Stimulated activated CD4-positive, alpha-beta T cell treated with anti-CD3 and anti-CD28 coated beads, Interleukin-4, amount 100 ng/mL, for 4 hours (primary cell): ENCODE results near the gene XPNPEP3.

Experiments used
- DNase-seq, 2 experiments: peaks; one replicate each; pipeline ENCODE4 v3.0.0-alpha.2; 2020

The XPNPEP3 gene

GRCh38 chr22:40950962-40951794 lies 94.2 kb downstream of the XPNPEP3 start, which contains the start of gene RBX1:
Gene RBX1, plus strand, starts transcription at chr22:40951378. Its CDS starts 21 bp downstream, at chr22:40951399.
- DNase-seq = peak; percentile 97

- DNase-seq = no peak
Measured at GRCh38 chr22:40951795-40952605, 95.1 kb downstream of the XPNPEP3 start.

DNA sequence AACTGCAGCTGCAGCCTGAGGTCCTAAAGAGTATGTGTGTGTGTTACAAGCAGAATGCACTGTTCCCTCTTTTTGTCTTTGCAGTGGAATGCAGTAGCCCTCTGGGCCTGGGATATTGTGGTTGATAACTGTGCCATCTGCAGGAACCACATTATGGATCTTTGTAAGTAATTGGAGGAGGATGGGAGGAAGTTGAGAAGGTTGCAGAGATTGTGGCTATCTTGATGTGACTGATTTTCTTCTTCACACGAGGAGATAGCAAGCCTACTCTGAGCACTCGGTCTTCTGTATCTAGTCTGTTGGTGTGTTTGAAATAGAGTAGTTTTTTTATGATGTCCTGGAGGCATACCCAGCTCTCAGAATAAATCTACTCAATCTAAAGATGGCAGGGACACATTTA lies 96.5 kb downstream of the XPNPEP3 start:
- DNase-seq = no peak

GRCh38 chr22:40954113-40954512 lies 97.2 kb downstream of the XPNPEP3 start:
- DNase-seq = no peak

- no peak for DNase-seq
Measured at GRCh38 chr22:40955571-40955970, 98.6 kb downstream of the XPNPEP3 start.

GRCh38 chr22:40957601-40958000 lies 100.7 kb downstream of the XPNPEP3 start:
- DNase-seq = no peak

DNA sequence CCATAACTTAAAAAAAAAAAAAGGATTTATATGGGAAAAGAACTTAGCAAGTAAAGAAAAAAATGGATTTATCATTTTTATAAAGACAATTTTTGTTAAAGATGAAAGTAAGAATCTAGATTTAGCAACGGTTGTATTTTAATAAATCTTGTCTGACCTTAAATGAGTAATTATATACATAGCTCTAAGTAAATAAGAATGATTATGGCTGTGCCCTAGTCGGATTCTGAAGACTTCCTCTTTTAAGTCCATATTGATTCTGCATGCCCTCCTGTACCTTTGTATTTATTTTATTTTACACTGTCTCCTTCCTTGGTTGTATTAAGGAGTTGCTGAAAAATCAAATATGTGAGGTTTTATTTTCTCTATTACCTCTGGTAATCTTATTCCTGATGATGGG lies 101.4 kb downstream of the XPNPEP3 start:
- DNase-seq = no peak

DNA sequence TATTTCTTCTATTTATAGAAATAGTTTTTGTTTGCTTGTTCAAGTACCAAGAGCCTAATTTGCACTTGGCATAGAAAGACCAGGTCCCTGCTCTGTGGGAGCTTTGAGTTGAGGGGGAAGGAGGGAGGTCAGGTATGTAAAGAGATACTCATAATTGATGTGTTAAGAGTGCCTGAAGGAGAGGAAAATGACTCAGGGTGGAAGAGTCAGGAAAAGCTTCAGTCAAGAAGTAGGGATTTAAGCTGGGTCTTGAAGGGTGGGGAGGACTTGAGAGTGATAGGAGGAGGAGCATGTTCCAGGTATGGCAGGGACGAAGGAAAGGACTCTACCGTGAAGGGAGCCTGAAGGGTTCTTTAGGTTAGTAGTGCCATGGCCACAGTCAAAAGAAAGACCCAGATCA lies 103.2 kb downstream of the XPNPEP3 start:
- DNase-seq = no peak

GRCh38 chr22:40965936-40966725 lies 109.2 kb downstream of the XPNPEP3 start:
- no peak for DNase-seq

GRCh38 chr22:40966726-40967085 lies 109.8 kb downstream of the XPNPEP3 start:
- DNase-seq = no peak

DNA sequence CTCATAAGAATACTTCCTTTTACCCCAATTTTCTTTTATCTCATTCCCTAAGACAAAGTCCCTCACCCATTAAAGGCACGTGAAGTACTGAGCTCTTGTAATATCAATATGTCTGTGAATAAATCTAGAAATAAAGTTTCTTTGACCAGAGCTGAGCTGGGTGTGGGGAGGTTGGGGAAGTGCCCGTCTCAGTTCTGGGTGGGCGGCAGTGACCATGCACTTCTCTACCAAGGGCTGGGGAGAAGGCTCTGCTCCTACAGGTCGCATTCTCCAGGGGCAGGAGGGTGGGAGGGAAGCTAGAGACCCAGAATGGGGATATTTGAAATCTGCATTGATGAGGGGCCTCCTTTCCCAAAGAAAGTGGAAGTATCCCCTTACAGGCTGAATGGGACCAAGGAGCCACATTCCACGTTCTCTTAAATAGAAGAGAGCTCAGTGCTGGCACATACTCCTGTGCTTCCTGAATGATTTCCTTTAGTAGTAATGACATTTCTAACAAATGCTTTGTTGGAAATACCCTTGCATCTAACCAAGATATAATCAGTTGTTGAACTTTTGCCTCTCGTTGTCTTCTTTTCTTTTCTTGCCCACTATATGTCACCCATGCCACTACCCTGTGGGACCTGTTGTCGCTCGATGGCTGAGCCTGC lies 110.3 kb downstream of the XPNPEP3 start:
- no peak for DNase-seq

DNA sequence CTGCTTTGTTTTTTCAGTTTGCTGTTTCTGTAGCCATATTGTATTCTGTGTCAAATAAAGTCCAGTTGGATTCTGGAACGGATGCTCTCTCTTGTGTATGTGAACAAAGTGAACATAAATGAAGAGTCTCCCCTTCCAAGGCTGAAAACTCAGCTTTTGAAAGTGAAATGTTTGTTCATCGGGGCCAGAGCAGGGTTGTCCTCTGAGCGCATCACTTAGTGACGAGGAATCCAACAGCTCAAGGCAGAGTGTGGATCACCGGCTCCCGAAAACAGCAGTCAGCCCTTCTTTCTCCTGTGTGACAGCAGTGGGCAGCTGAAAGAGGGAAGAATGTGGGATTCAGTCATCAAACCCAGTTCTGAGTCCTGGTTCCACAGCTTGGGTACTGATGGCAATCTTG lies 115.6 kb downstream of the XPNPEP3 start:
- DNase-seq = no peak

GRCh38 chr22:40973144-40973543 lies 116.2 kb downstream of the XPNPEP3 start:
- DNase-seq = no peak

GRCh38 chr22:40975366-40975765 lies 118.4 kb downstream of the XPNPEP3 start:
- no peak for DNase-seq

DNA sequence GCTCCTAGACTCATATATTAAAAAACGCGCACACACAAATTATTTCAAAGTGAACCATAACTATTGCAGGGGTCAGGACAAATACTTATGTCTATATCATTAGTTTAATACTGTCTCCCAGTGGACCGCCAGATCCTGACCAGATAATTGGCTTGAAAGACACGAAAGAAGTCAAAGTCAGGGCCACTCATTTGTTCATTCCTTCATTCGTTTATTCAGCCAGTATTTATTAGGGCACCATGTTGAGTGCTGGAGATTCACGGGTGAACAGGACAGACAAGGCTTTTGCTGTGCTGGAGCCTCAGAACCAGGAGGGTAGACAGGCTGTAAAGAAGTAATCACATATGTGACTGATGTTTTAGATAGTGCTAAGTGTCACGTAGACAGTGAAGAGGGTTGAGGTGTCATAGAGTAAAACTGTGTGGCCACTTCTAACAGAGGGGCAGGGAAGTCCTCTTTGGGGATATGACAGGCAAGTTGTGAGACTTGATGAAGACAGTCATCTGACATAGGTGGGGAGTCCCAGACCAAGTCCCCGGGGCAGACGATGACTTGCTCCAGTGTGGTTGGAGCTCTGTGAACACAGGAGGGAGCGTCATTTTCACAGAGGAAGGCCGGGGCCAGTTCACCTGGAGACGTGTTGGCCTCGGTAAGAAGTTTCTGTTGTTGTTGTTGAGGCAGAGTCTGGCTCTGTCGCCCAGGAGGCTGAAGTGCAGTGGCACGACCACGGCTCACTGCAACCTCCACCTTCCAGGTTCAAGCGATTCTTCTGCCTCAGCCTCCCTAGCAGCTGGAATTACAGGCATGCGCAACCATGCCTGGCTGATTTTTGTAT lies 120.1 kb downstream of the XPNPEP3 start:
- DNase-seq = no peak

DNA sequence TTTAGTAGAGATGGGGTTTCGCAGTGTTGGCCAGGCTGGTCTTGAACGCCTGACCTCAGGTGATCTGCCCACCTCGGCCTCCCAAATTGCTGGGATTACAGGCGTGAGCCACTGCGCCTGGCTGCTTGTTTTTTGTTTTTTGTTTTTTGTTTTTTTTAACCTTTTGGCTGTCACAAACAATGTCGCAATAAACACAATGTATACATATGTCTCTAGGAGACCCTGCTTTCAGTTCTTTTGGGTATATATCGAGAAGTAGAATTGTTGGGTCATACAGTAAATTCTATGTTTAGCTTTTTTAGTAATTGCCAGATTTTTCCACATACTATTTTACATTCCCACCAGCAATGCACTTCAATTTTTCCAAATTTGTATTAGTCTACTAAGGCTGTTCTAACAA lies 122.2 kb downstream of the XPNPEP3 start:
- DNase-seq = no peak

DNA sequence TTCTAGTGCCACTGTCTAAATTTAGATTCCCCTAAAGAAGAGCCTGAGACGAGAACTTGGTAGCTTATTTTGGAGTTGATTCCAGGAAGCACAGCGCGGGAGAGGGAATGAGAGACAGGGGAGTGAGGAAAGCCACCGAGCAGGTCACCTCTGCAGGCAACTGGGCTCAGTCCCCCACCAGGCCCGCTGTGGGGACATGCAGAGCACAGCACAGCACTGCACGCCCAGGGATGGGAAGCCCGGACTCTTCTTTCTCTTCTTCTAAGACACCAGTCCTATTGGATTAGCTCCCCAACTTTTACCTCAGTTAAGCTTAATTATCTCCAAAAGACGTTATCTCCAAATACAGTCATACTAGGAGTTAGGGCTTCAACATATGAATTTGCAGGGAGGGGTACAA lies 122.9 kb downstream of the XPNPEP3 start:
- no peak for DNase-seq
